Measurements from ENCODE around the gene ITGB4. TPM values are rescaled to one million over a fixed set of nuclear protein-coding genes. Genes with fewer than 3 reads are reported as not detected.

ITGB4 gene
- total and polyA plus RNA-seq, 9 donors: 3.3 to 55.6 (median 12.8) TPM

GRCh38 chr17:75795820-75796607 lies 74.8 kb downstream of the ITGB4 start:
- H3K4me1 ChIP-seq (ENCODE audit: insufficient read depth): no peaks in the 10 kb centered on the region
- H3K27me3 ChIP-seq: no peaks in the 10 kb centered on the region
- peak in 1 of 5 donors; percentile 11 for DNase-seq
- H3K9me3 ChIP-seq: no peaks in the 10 kb centered on the region
- H3K36me3 ChIP-seq: no peaks in the 10 kb centered on the region
- 85 to 91% (median 89%) methylated on average over 8 of the region's 8 CpGs for WGBS, 3 donors
- intact Hi-C loops (cut with DNase I): no loop called here
- TF ChIP-seq POLR2A (IDR thresholded peaks at IDR 0.05): no peak
- no peak for TF ChIP-seq EP300 (IDR thresholded peaks at IDR 0.05)
- H3K27ac ChIP-seq: no peak overlapping the region
- H3K4me3 ChIP-seq: no peak overlapping the region

GRCh38 chr17:75799402-75799801 lies 78.1 kb downstream of the ITGB4 start:
- DNase-seq: peak in 1 of 5 donors; percentile 8
- TF ChIP-seq CTCF (IDR thresholded peaks at IDR 0.05) (no peak), EP300 (IDR thresholded peaks at IDR 0.05) (no peak), POLR2A (IDR thresholded peaks at IDR 0.05) (no peak)
- H3K4me3 ChIP-seq: no peak overlapping the region
- intact Hi-C loops (cut with DNase I): no loop called here
- H3K27me3 ChIP-seq: no peaks in the 10 kb centered on the region
- no peaks in the 10 kb centered on the region for H3K4me1 ChIP-seq (ENCODE audit: insufficient read depth)
- H3K27ac ChIP-seq: no peak overlapping the region
- no peaks in the 10 kb centered on the region for H3K9me3 ChIP-seq
- H3K36me3 ChIP-seq: no peaks in the 10 kb centered on the region
- 81 to 88% (median 84%) methylated on average over 4 of the region's 4 CpGs for WGBS, 3 donors

GRCh38 chr17:75803883-75804282 lies 82.6 kb downstream of the ITGB4 start:
- Histone ChIP-seq H3K27me3 (no peaks in the 10 kb centered on the region), H3K36me3 (no peaks in the 10 kb centered on the region), H3K4me1 (ENCODE audit: insufficient read depth) (no peaks in the 10 kb centered on the region), H3K27ac (no peak overlapping the region), H3K4me3 (no peak overlapping the region), H3K9me3 (no peaks in the 10 kb centered on the region)
- TF ChIP-seq POLR2A (IDR thresholded peaks at IDR 0.05): no peak
- TF ChIP-seq CTCF (IDR thresholded peaks at IDR 0.05): no peak
- no peak for DNase-seq
- WGBS, 3 donors: 94 to 95% (median 94%) methylated on average over 1 of the region's 1 CpG
- intact Hi-C loops (cut with DNase I): no loop called here

- no peak overlapping the region for H3K4me3 ChIP-seq
- no peaks in the 10 kb centered on the region for H3K9me3 ChIP-seq
- H3K36me3 ChIP-seq: no peaks in the 10 kb centered on the region
- TF ChIP-seq EP300 (IDR thresholded peaks at IDR 0.05) (no peak), POLR2A (IDR thresholded peaks at IDR 0.05) (no peak), CTCF (IDR thresholded peaks at IDR 0.05) (no peak)
- intact Hi-C loops (cut with DNase I): no loop called here
- no peak overlapping the region for H3K27ac ChIP-seq
- no peaks in the 10 kb centered on the region for H3K4me1 ChIP-seq (ENCODE audit: insufficient read depth)
- DNase-seq: peak in 1 of 5 donors; percentile 24
- WGBS, 3 donors: 76 to 89% (median 83%) methylated on average over 4 of the region's 4 CpGs
- H3K27me3 ChIP-seq: no peaks in the 10 kb centered on the region
These were observed 85.7 kb downstream of the ITGB4 start for GRCh38 chr17:75806822-75807500.

Small RNA genes lying within 50 kb of the gene (microRNA-seq; reads per million reads assigned to microRNA genes)
- gene MIR4738: 0.38 to 2.2 (median 0.71) reads per million in 3 donors

Other genes starting within 250 kb of the ITGB4 start
- gene CASKIN2, start 205.9 kb upstream of the ITGB4 start, total RNA-seq: 10 to 100 TPM in 6 of 7 donors, 1 to 10 TPM in 1; 9.1 to 58.7 (median 41.3) TPM
- 10 to 100 TPM; 11.0 to 13.9 TPM for gene CASKIN2, start 205.9 kb upstream of the ITGB4 start, polyA plus RNA-seq
- 10 to 100 TPM; 16.0 to 35.0 (median 21.3) TPM for gene TSEN54, start 204.9 kb upstream of the ITGB4 start, total RNA-seq
- 10 to 100 TPM; 11.3 to 12.8 TPM for gene TSEN54, start 204.9 kb upstream of the ITGB4 start, polyA plus RNA-seq
- 10 to 100 TPM in 6 of 7 donors, 1 to 10 TPM in 1; 9.9 to 45.4 (median 17.2) TPM for gene LLGL2, start 195.8 kb upstream of the ITGB4 start, total RNA-seq
- 1 to 10 TPM in 1 of 2 donors, under 1 TPM in 1; 0.20 to 9.2 TPM for gene LLGL2, start 195.8 kb upstream of the ITGB4 start, polyA plus RNA-seq
- 100 to 1,000 TPM; 152 to 383 (median 239) TPM for gene MYO15B, start 133.7 kb upstream of the ITGB4 start, total RNA-seq
- gene MYO15B, start 133.7 kb upstream of the ITGB4 start, polyA plus RNA-seq: 100 to 1,000 TPM in 1 of 2 donors, 10 to 100 TPM in 1; 31.0 to 161 TPM
- 1 to 10 TPM in 5 of 7 donors, under 1 TPM in 2; 0.51 to 7.9 (median 1.7) TPM for gene SMIM5, start 88.0 kb upstream of the ITGB4 start, total RNA-seq
- under 1 TPM; 0.52 to 0.64 TPM for gene SMIM5, start 88.0 kb upstream of the ITGB4 start, polyA plus RNA-seq
- gene RECQL5, start 54.3 kb upstream of the ITGB4 start, total RNA-seq: 10 to 100 TPM; 13.8 to 32.8 (median 24.8) TPM
- gene RECQL5, start 54.3 kb upstream of the ITGB4 start, polyA plus RNA-seq: 10 to 100 TPM; 15.7 to 19.4 TPM
- gene SAP30BP, start 54.1 kb upstream of the ITGB4 start, total RNA-seq: 10 to 100 TPM; 54.8 to 85.0 (median 74.7) TPM
- 10 to 100 TPM; 83.2 to 89.1 TPM for gene SAP30BP, start 54.1 kb upstream of the ITGB4 start, polyA plus RNA-seq
- gene GALK1, start 43.7 kb downstream of the ITGB4 start, total RNA-seq: 10 to 100 TPM; 17.5 to 35.1 (median 27.6) TPM
- 10 to 100 TPM in 1 of 2 donors, under 1 TPM in 1; 0.33 to 22.6 TPM for gene GALK1, start 43.7 kb downstream of the ITGB4 start, polyA plus RNA-seq
- 10 to 100 TPM; 27.5 to 58.1 (median 40.8) TPM for gene UNK, start 63.3 kb downstream of the ITGB4 start, total RNA-seq
- 10 to 100 TPM; 12.7 to 34.9 TPM for gene UNK, start 63.3 kb downstream of the ITGB4 start, polyA plus RNA-seq
- gene UNC13D, start 122.9 kb downstream of the ITGB4 start, total RNA-seq: 10 to 100 TPM; 10.7 to 24.9 (median 14.1) TPM
- gene UNC13D, start 122.9 kb downstream of the ITGB4 start, polyA plus RNA-seq: 10 to 100 TPM in 1 of 2 donors, 1 to 10 TPM in 1; 8.9 to 17.1 TPM
- 100 to 1,000 TPM in 3 of 7 donors, 10 to 100 TPM in 4; 48.5 to 131 (median 92.7) TPM for gene WBP2, start 133.9 kb downstream of the ITGB4 start, total RNA-seq
- 100 to 1,000 TPM; 118 to 184 TPM for gene WBP2, start 133.9 kb downstream of the ITGB4 start, polyA plus RNA-seq
- gene TRIM47, start 157.1 kb downstream of the ITGB4 start, total RNA-seq: 10 to 100 TPM in 6 of 7 donors, 1 to 10 TPM in 1; 7.2 to 38.3 (median 18.6) TPM
- 10 to 100 TPM; 10.1 to 11.5 TPM for gene TRIM47, start 157.1 kb downstream of the ITGB4 start, polyA plus RNA-seq
- 10 to 100 TPM; 17.3 to 28.0 (median 24.3) TPM for gene TRIM65, start 175.5 kb downstream of the ITGB4 start, total RNA-seq
- 10 to 100 TPM; 10.4 to 18.5 TPM for gene TRIM65, start 175.5 kb downstream of the ITGB4 start, polyA plus RNA-seq
- 10 to 100 TPM; 30.4 to 93.0 (median 83.4) TPM for gene MRPL38, start 183.4 kb downstream of the ITGB4 start, total RNA-seq
- gene MRPL38, start 183.4 kb downstream of the ITGB4 start, polyA plus RNA-seq: 10 to 100 TPM; 14.5 to 51.4 TPM
- gene FBF1, start 219.6 kb downstream of the ITGB4 start, total RNA-seq: 10 to 100 TPM in 4 of 7 donors, 1 to 10 TPM in 3; 5.0 to 14.9 (median 11.2) TPM
- 1 to 10 TPM; 3.0 to 7.8 TPM for gene FBF1, start 219.6 kb downstream of the ITGB4 start, polyA plus RNA-seq

All from ovary (tissue), 9 donors.